IPS DF 6.9 (cell line): Measurements from ENCODE around the gene ZNF668.
"Not testable (repeated sequence)": the region's sequence is repeated elsewhere in the genome, so short reads cannot be mapped to it uniquely, and the experiment has no call there.

Source experiments
- DNase-seq: peaks from one replicate; pipeline ENCODE4 v3.0.0-alpha.2; 2013; ENCODE audit warnings: low read depth, low spot score
- H3K27ac ChIP-seq: one replicate; pipeline ENCODE4 v1.5.1; 2013; ENCODE audit warnings: low read length, control low read depth
- H3K27me3 ChIP-seq: 2 replicates; pipeline ENCODE4 v1.6.1; 2013; ENCODE audit warnings: mild to moderate bottlenecking, low read length; ENCODE audit not compliant: control insufficient read depth, insufficient read depth
- H3K36me3 ChIP-seq: 2 replicates; pipeline ENCODE4 v1.6.1; 2013; ENCODE audit warnings: low read length; ENCODE audit not compliant: control insufficient read depth, insufficient read depth
- H3K4me1 ChIP-seq: 2 replicates; pipeline ENCODE4 v1.6.1; 2013; ENCODE audit warnings: low read length; ENCODE audit not compliant: control insufficient read depth, insufficient read depth
- H3K4me3 ChIP-seq: 2 replicates; pipeline ENCODE4 v1.5.1; 2013; ENCODE audit warnings: mild to moderate bottlenecking, low read length
- H3K9me3 ChIP-seq: 2 replicates; pipeline ENCODE4 v1.6.1; 2013; ENCODE audit warnings: low read length, inconsistent platforms; ENCODE audit not compliant: control insufficient read depth, insufficient read depth
- WGBS: extraction: QIAGEN DNeasy Blood & Tissue Kit; methylation state at CpG from one replicate; pipeline ENCODE4 v1.1.7; 2013; ENCODE audit warnings: mixed read lengths, missing lambda C conversion rate; ENCODE audit not compliant: insufficient read length, insufficient coverage; 5-methylcytosine and 5-hydroxymethylcytosine counted together

Gene ZNF668

GRCh38 chr16:31110106-31111034 lies 36.3 kb upstream of the ZNF668 start:
- Histone ChIP-seq H3K27ac (no peak overlapping the region), H3K4me1 (peaks cover 4% of the 10 kb centered on the region)

GRCh38 chr16:31109622-31110021 lies 35.6 kb upstream of the ZNF668 start:
- H3K27ac ChIP-seq, result no peak overlapping the region
- DNase-seq, result no peak
- H3K36me3 ChIP-seq, result peaks cover 7% of the 10 kb centered on the region
- H3K4me1 ChIP-seq, result peaks cover 4% of the 10 kb centered on the region
- no peaks in the 10 kb centered on the region for H3K9me3 ChIP-seq
- no peaks in the 10 kb centered on the region for H3K27me3 ChIP-seq
- no peak overlapping the region for H3K4me3 ChIP-seq
- WGBS, result no CpG with 5 or more reads among the region's 12 CpGs

More at GRCh38 chr16:31110106-31111034, 36.3 kb upstream of the ZNF668 start:
- Histone ChIP-seq H3K27me3 (no peaks in the 10 kb centered on the region), H3K36me3 (peaks cover 7% of the 10 kb centered on the region), H3K4me3 (no peak overlapping the region), H3K9me3 (no peaks in the 10 kb centered on the region)
- no peak for DNase-seq
- no CpG with 5 or more reads among the region's 26 CpGs for WGBS

- no CpG with 5 or more reads among the region's 57 CpGs for WGBS
- DNase-seq, result no peak
Observed at GRCh38 chr16:31108794-31109558, 34.9 kb upstream of the ZNF668 start.

GRCh38 chr16:31108035-31108793 lies 34.2 kb upstream of the ZNF668 start, which contains the start of gene BCKDK:
Gene BCKDK (plus strand): TSS chr16:31108386. CDS start chr16:31109224, 838 bp downstream.
- peaks cover 4% of the 10 kb centered on the region for H3K4me1 ChIP-seq
- peaks cover 7% of the 10 kb centered on the region for H3K36me3 ChIP-seq
- no peaks in the 10 kb centered on the region for H3K9me3 ChIP-seq
- no peaks in the 10 kb centered on the region for H3K27me3 ChIP-seq
- no peak within 1 kb of the TSS for H3K27ac ChIP-seq
- WGBS, result no CpG with 5 or more reads among the region's 68 CpGs
- DNase-seq, result no peak
- peak within 1 kb of the TSS; percentile 78 for H3K4me3 ChIP-seq

More at GRCh38 chr16:31108794-31109558, 34.9 kb upstream of the ZNF668 start:
- peak overlapping the region; percentile 78 for H3K4me3 ChIP-seq
- no peaks in the 10 kb centered on the region for H3K27me3 ChIP-seq
- H3K9me3 ChIP-seq, result no peaks in the 10 kb centered on the region
- H3K4me1 ChIP-seq, result peaks cover 4% of the 10 kb centered on the region
- peaks cover 7% of the 10 kb centered on the region for H3K36me3 ChIP-seq
- no peak overlapping the region for H3K27ac ChIP-seq

- peaks cover 6% of the 10 kb centered on the region for H3K36me3 ChIP-seq
- peaks cover 4% of the 10 kb centered on the region for H3K4me1 ChIP-seq
- no peak for DNase-seq
- H3K9me3 ChIP-seq, result no peaks in the 10 kb centered on the region
- no peak overlapping the region for H3K27ac ChIP-seq
- no peak overlapping the region for H3K4me3 ChIP-seq
- WGBS, result no CpG with 5 or more reads among the region's 6 CpGs
- H3K27me3 ChIP-seq, result no peaks in the 10 kb centered on the region
Observed at GRCh38 chr16:31107465-31107867, 33.4 kb upstream of the ZNF668 start.

GRCh38 chr16:31106509-31107464 lies 32.7 kb upstream of the ZNF668 start:
- no peaks in the 10 kb centered on the region for H3K27me3 ChIP-seq
- no CpG with 5 or more reads among the region's 28 CpGs for WGBS
- peaks cover 4% of the 10 kb centered on the region for H3K4me1 ChIP-seq
- H3K9me3 ChIP-seq, result no peaks in the 10 kb centered on the region
- no peak overlapping the region for H3K4me3 ChIP-seq
- DNase-seq, result no peak
- H3K36me3 ChIP-seq, result no peaks in the 10 kb centered on the region; the same call in 1 of the 2 replicates
- H3K27ac ChIP-seq, result no peak overlapping the region

- no CpG with 5 or more reads among the region's 33 CpGs for WGBS
- H3K4me3 ChIP-seq, result no peak overlapping the region
- no peak overlapping the region for H3K27ac ChIP-seq
- H3K9me3 ChIP-seq, result no peaks in the 10 kb centered on the region
- no peaks in the 10 kb centered on the region; the same call in 1 of the 2 replicates for H3K36me3 ChIP-seq
- peaks cover 4% of the 10 kb centered on the region for H3K4me1 ChIP-seq
- no peaks in the 10 kb centered on the region for H3K27me3 ChIP-seq
- DNase-seq, result peak; percentile 50
Observed at GRCh38 chr16:31105677-31106213, 31.7 kb upstream of the ZNF668 start.

- H3K4me1 ChIP-seq, H3K9me3 ChIP-seq, H3K4me3 ChIP-seq, DNase-seq, H3K27me3 ChIP-seq, H3K27ac ChIP-seq, H3K36me3 ChIP-seq: not testable (repeated sequence)
- no CpG with 5 or more reads among the region's 13 CpGs for WGBS
Observed at GRCh38 chr16:31100876-31101641, 27.0 kb upstream of the ZNF668 start.
